HL-60 (cell line): ENCODE results near the gene ISYNA1.

ENCODE experiments used
- GABPA ChIP-seq: IDR thresholded peaks from 2 replicates; pipeline ENCODE4 v1.6.1; 2012; ENCODE audit warnings: low read depth
- POLR2AphosphoS5 ChIP-seq: IDR thresholded peaks from 2 replicates; pipeline ENCODE4 v1.6.1; 2012; ENCODE audit warnings: low read depth
- REST ChIP-seq: IDR thresholded peaks from 2 replicates; pipeline ENCODE4 v1.6.1; 2012; ENCODE audit warnings: low read depth; ENCODE audit not compliant: insufficient replicate concordance
- SPI1 ChIP-seq: IDR thresholded peaks from 2 replicates; pipeline ENCODE4 v1.6.1; 2012; ENCODE audit warnings: low read depth, mild to moderate bottlenecking, borderline replicate concordance
- TF ChIP-seq, protein P1 (sequence below): IDR thresholded peaks from one replicate; pipeline ENCODE4 v1.5.1; 2011; ENCODE audit warnings: low read length, control low read depth, inconsistent platforms; ENCODE audit not compliant: insufficient read depth

- TF ChIP-seq, protein P1, sequence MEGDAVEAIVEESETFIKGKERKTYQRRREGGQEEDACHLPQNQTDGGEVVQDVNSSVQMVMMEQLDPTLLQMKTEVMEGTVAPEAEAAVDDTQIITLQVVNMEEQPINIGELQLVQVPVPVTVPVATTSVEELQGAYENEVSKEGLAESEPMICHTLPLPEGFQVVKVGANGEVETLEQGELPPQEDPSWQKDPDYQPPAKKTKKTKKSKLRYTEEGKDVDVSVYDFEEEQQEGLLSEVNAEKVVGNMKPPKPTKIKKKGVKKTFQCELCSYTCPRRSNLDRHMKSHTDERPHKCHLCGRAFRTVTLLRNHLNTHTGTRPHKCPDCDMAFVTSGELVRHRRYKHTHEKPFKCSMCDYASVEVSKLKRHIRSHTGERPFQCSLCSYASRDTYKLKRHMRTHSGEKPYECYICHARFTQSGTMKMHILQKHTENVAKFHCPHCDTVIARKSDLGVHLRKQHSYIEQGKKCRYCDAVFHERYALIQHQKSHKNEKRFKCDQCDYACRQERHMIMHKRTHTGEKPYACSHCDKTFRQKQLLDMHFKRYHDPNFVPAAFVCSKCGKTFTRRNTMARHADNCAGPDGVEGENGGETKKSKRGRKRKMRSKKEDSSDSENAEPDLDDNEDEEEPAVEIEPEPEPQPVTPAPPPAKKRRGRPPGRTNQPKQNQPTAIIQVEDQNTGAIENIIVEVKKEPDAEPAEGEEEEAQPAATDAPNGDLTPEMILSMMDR = no peak
- no peak for TF ChIP-seq POLR2AphosphoS5
- TF ChIP-seq SPI1 = no peak
- no peak for TF ChIP-seq REST
- TF ChIP-seq GABPA = no peak
These were observed 9.0 kb upstream of the ISYNA1 start for GRCh38 chr19:18446811-18447359.
